PFSK-1 (cell line): ENCODE results near the gene SLC22A13.

Source experiments
- POLR2AphosphoS5 ChIP-seq: IDR thresholded peaks from 2 replicates; pipeline ENCODE4 v1.6.1; 2012; ENCODE audit warnings: low read depth, mild to moderate bottlenecking, control low read depth, low read length, moderate library complexity
- TAF1 ChIP-seq: IDR thresholded peaks from 2 replicates; pipeline ENCODE4 v1.6.1; 2012; ENCODE audit warnings: low read length, control low read depth, borderline replicate concordance; ENCODE audit not compliant: insufficient read depth

GRCh38 chr3:38222032-38222634, 43.5 kb upstream of the SLC22A13 start:
- TF ChIP-seq TAF1 (no peak), POLR2AphosphoS5 (no peak)
